Osteocyte (in vitro differentiated cells): ENCODE data around the gene RGPD5. TPM values are rescaled to one million over a fixed set of nuclear protein-coding genes. Genes with fewer than 3 reads are reported as not detected.
"Not testable (repeated sequence)": the region's sequence is repeated elsewhere in the genome, so short reads cannot be mapped to it uniquely, and the experiment has no call there.

ENCODE experiments used
- DNase-seq: peaks from one replicate; pipeline ENCODE4 v3.0.0; 2021; ENCODE audit warnings: mixed read lengths; ENCODE audit not compliant: unreplicated experiment; ENCODE audit errors: extremely low spot score
- H3K27ac Mint-ChIP-seq: one replicate; pipeline ENCODE4 v1.8.0; 2021; ENCODE audit warnings: mild to moderate bottlenecking, mixed read lengths; ENCODE audit not compliant: unreplicated experiment
- H3K27me3 Mint-ChIP-seq: one replicate; pipeline ENCODE4 v1.8.0; 2021; ENCODE audit warnings: mixed read lengths; ENCODE audit not compliant: unreplicated experiment
- H3K36me3 Mint-ChIP-seq: one replicate; pipeline ENCODE4 v1.8.0; 2021; ENCODE audit warnings: mixed read lengths; ENCODE audit not compliant: unreplicated experiment
- H3K4me1 Mint-ChIP-seq: one replicate; pipeline ENCODE4 v1.8.0; 2021; ENCODE audit warnings: mixed read lengths; ENCODE audit not compliant: unreplicated experiment
- H3K4me3 Mint-ChIP-seq: one replicate; pipeline ENCODE4 v1.8.0; 2021; ENCODE audit warnings: mild to moderate bottlenecking, moderate library complexity, mixed read lengths; ENCODE audit not compliant: unreplicated experiment
- H3K9me3 Mint-ChIP-seq: one replicate; pipeline ENCODE4 v1.8.0; 2021; ENCODE audit warnings: mixed read lengths; ENCODE audit not compliant: unreplicated experiment
- long read RNA-seq: library from polyadenylated mRNA; unstranded; transcript quantifications from one replicate; pipeline ENCODE4 v2.0.0, GENCODE V29; 2021
- total RNA-seq: library from RNA; stranded (reverse); gene quantifications from 2 replicates; pipeline ENCODE4 v1.2.1, GENCODE V29; 2021

Gene RGPD5
- total RNA-seq = 38.1 and 49.7 TPM in 2 replicates
- long read RNA-seq, full-length matches to known transcripts = 1 of 18 reads
- long read RNA-seq, partial matches to known transcripts = 7 of 18 reads
- long read RNA-seq, other reads (novel, unspliced or antisense) = 10 of 18 reads

GRCh38 chr2:109794074-109794737, at the start of gene RGPD5:
RGPD5 (plus strand) TSS chr2:109794305; CDS start chr2:109794466, 161 bp downstream.
- not testable (repeated sequence) for H3K27me3 Mint-ChIP-seq

GRCh38 chr2:109751572-109751971, 42.5 kb upstream of the RGPD5 start:
- H3K9me3 Mint-ChIP-seq, H3K27me3 Mint-ChIP-seq, DNase-seq, H3K4me1 Mint-ChIP-seq, H3K36me3 Mint-ChIP-seq, H3K4me3 Mint-ChIP-seq, H3K27ac Mint-ChIP-seq: not testable (repeated sequence)

More at GRCh38 chr2:109794074-109794737, at the start of gene RGPD5:
- not testable (repeated sequence) for H3K36me3 Mint-ChIP-seq, DNase-seq, H3K27ac Mint-ChIP-seq, H3K9me3 Mint-ChIP-seq, H3K4me3 Mint-ChIP-seq, H3K4me1 Mint-ChIP-seq

GRCh38 chr2:109757163-109757824, 36.8 kb upstream of the RGPD5 start:
- H3K4me1 Mint-ChIP-seq, H3K36me3 Mint-ChIP-seq: not testable (repeated sequence)

GRCh38 chr2:109760265-109761042, 33.7 kb upstream of the RGPD5 start:
- H3K4me1 Mint-ChIP-seq, H3K27ac Mint-ChIP-seq, H3K36me3 Mint-ChIP-seq, H3K9me3 Mint-ChIP-seq, DNase-seq, H3K27me3 Mint-ChIP-seq: not testable (repeated sequence)
- H3K4me3 Mint-ChIP-seq = peak overlapping the region; percentile 29

More at GRCh38 chr2:109757163-109757824, 36.8 kb upstream of the RGPD5 start:
- DNase-seq, H3K9me3 Mint-ChIP-seq, H3K27ac Mint-ChIP-seq, H3K27me3 Mint-ChIP-seq, H3K4me3 Mint-ChIP-seq: not testable (repeated sequence)

GRCh38 chr2:109761043-109761454, 33.1 kb upstream of the RGPD5 start:
- H3K27me3 Mint-ChIP-seq, H3K4me3 Mint-ChIP-seq, H3K9me3 Mint-ChIP-seq, H3K4me1 Mint-ChIP-seq, DNase-seq, H3K36me3 Mint-ChIP-seq, H3K27ac Mint-ChIP-seq: not testable (repeated sequence)

GRCh38 chr2:109761976-109762375, 32.1 kb upstream of the RGPD5 start:
- not testable (repeated sequence) for H3K9me3 Mint-ChIP-seq, H3K36me3 Mint-ChIP-seq, H3K27me3 Mint-ChIP-seq, H3K27ac Mint-ChIP-seq, H3K4me1 Mint-ChIP-seq, H3K4me3 Mint-ChIP-seq, DNase-seq

- not testable (repeated sequence) for H3K4me1 Mint-ChIP-seq, H3K9me3 Mint-ChIP-seq, H3K27me3 Mint-ChIP-seq, H3K27ac Mint-ChIP-seq, H3K4me3 Mint-ChIP-seq, DNase-seq, H3K36me3 Mint-ChIP-seq
These were observed 28.0 kb upstream of the RGPD5 start for GRCh38 chr2:109766074-109766473.

GRCh38 chr2:109766886-109767578, 27.1 kb upstream of the RGPD5 start:
- H3K4me1 Mint-ChIP-seq, H3K27ac Mint-ChIP-seq, DNase-seq, H3K4me3 Mint-ChIP-seq, H3K36me3 Mint-ChIP-seq, H3K27me3 Mint-ChIP-seq, H3K9me3 Mint-ChIP-seq: not testable (repeated sequence)

GRCh38 chr2:109768934-109769333, 25.2 kb upstream of the RGPD5 start:
- not testable (repeated sequence) for H3K4me3 Mint-ChIP-seq

GRCh38 chr2:109779118-109779517, 15.0 kb upstream of the RGPD5 start:
- not testable (repeated sequence) for H3K4me1 Mint-ChIP-seq, DNase-seq, H3K27me3 Mint-ChIP-seq, H3K4me3 Mint-ChIP-seq, H3K27ac Mint-ChIP-seq, H3K9me3 Mint-ChIP-seq, H3K36me3 Mint-ChIP-seq

More at GRCh38 chr2:109768934-109769333, 25.2 kb upstream of the RGPD5 start:
- H3K27ac Mint-ChIP-seq, H3K4me1 Mint-ChIP-seq, DNase-seq, H3K36me3 Mint-ChIP-seq, H3K27me3 Mint-ChIP-seq, H3K9me3 Mint-ChIP-seq: not testable (repeated sequence)

- H3K27ac Mint-ChIP-seq, H3K4me1 Mint-ChIP-seq, H3K27me3 Mint-ChIP-seq, H3K4me3 Mint-ChIP-seq, H3K9me3 Mint-ChIP-seq, H3K36me3 Mint-ChIP-seq, DNase-seq: not testable (repeated sequence)
These were observed 12.8 kb upstream of the RGPD5 start for GRCh38 chr2:109781147-109781816.
